Nephron (organoid): ENCODE data around the gene BMERB1.

Experiments
- H3K27ac Mint-ChIP-seq, 3 experiments: 2 replicates each; pipeline ENCODE4 v1.8.0; 2020; ENCODE audit warnings: mixed read lengths in 3 of 3, mild to moderate bottlenecking in 2 of 3, moderate library complexity in 1 of 3
- H3K27me3 Mint-ChIP-seq: 2 replicates; pipeline ENCODE4 v1.8.0; 2021; ENCODE audit warnings: low read depth, mild to moderate bottlenecking, moderate library complexity, mixed read lengths
- H3K36me3 Mint-ChIP-seq: 2 replicates; pipeline ENCODE4 v1.8.0; 2020; ENCODE audit warnings: low read depth, mixed read lengths
- H3K4me1 Mint-ChIP-seq: 2 replicates; pipeline ENCODE4 v1.8.0; 2020; ENCODE audit warnings: mixed read lengths
- H3K4me3 Mint-ChIP-seq, 3 experiments: 2 replicates each; pipeline ENCODE4 v1.8.0; 2020; ENCODE audit warnings: mild to moderate bottlenecking in 3 of 3, mixed read lengths in 3 of 3, moderate library complexity in 2 of 3
- H3K9me3 Mint-ChIP-seq: 2 replicates; pipeline ENCODE4 v1.8.0; 2020; ENCODE audit warnings: mixed read lengths
- CTCF ChIP-seq, 3 experiments: fragments of 200-600 bp; sonication (generic); IDR thresholded peaks; one replicate each; pipeline ENCODE4 v1.5.0; 2021; ENCODE audit warnings: antibody characterized with exemption in 3 of 3; ENCODE audit not compliant: unreplicated experiment in 3 of 3

BMERB1 gene

GRCh38 chr16:15507959-15508627, 73.7 kb downstream of the BMERB1 start:
- Mint-ChIP-seq H3K4me1 (peaks cover 35% of the 10 kb centered on the region), H3K27me3 (peaks cover 13% of the 10 kb centered on the region), H3K9me3 (no peaks in the 10 kb centered on the region), H3K36me3 (peaks cover 3% of the 10 kb centered on the region), H3K4me3 (no peak overlapping the region), H3K27ac (no peak overlapping the region)
- no peak for TF ChIP-seq CTCF (IDR thresholded peaks at IDR 0.05; ENCODE audit: unreplicated experiment in 3 of 3)

GRCh38 chr16:15509051-15509592, 74.7 kb downstream of the BMERB1 start:
- Mint-ChIP-seq H3K27ac (no peak overlapping the region), H3K9me3 (no peaks in the 10 kb centered on the region), H3K36me3 (peaks cover 3% of the 10 kb centered on the region), H3K27me3 (peaks cover 13% of the 10 kb centered on the region), H3K4me1 (peaks cover 35% of the 10 kb centered on the region), H3K4me3 (no peak overlapping the region)
- no peak for TF ChIP-seq CTCF (IDR thresholded peaks at IDR 0.05; ENCODE audit: unreplicated experiment in 3 of 3)

- no peaks in the 10 kb centered on the region for H3K9me3 Mint-ChIP-seq
- H3K27me3 Mint-ChIP-seq, result peaks cover 13% of the 10 kb centered on the region
- peaks cover 3% of the 10 kb centered on the region for H3K36me3 Mint-ChIP-seq
- H3K4me3 Mint-ChIP-seq, result peak overlapping the region in 1 of 3 experiments; percentile 5
- H3K4me1 Mint-ChIP-seq, result peaks cover 35% of the 10 kb centered on the region
- TF ChIP-seq CTCF (IDR thresholded peaks at IDR 0.05; ENCODE audit: unreplicated experiment in 3 of 3), result no peak
- H3K27ac Mint-ChIP-seq, result peak overlapping the region; percentile 37 to 76 (median 58)
Measured at GRCh38 chr16:15509593-15510535, 75.5 kb downstream of the BMERB1 start.

- H3K4me1 Mint-ChIP-seq, result peaks cover 40% of the 10 kb centered on the region
- H3K36me3 Mint-ChIP-seq, result peaks cover 7% of the 10 kb centered on the region
- no peak overlapping the region for H3K4me3 Mint-ChIP-seq
- H3K27ac Mint-ChIP-seq, result peak overlapping the region in 2 of 3 experiments; percentile 27 to 40
- TF ChIP-seq CTCF (IDR thresholded peaks at IDR 0.05; ENCODE audit: unreplicated experiment in 3 of 3), result no peak
- H3K9me3 Mint-ChIP-seq, result no peaks in the 10 kb centered on the region
- peaks cover 17% of the 10 kb centered on the region for H3K27me3 Mint-ChIP-seq
Measured at GRCh38 chr16:15510992-15511391, 76.6 kb downstream of the BMERB1 start.

- peaks cover 5% of the 10 kb centered on the region for H3K36me3 Mint-ChIP-seq
- peaks cover 36% of the 10 kb centered on the region for H3K4me1 Mint-ChIP-seq
- TF ChIP-seq CTCF (IDR thresholded peaks at IDR 0.05; ENCODE audit: unreplicated experiment in 3 of 3), result no peak
- no peak overlapping the region for H3K4me3 Mint-ChIP-seq
- H3K27me3 Mint-ChIP-seq, result peaks cover 10% of the 10 kb centered on the region
- no peak overlapping the region for H3K27ac Mint-ChIP-seq
- H3K9me3 Mint-ChIP-seq, result no peaks in the 10 kb centered on the region
Measured at GRCh38 chr16:15511759-15512487, 77.5 kb downstream of the BMERB1 start.
